DMS79 (cell line): ENCODE measurements around the gene MNX1.

Source experiments
- DNase-seq: peaks from one replicate; lab custom pipeline; 2025; lab: John Stamatoyannopoulos, UW

Gene MNX1

GRCh38 chr7:157010588-157011332 is at the start of gene MNX1:
Gene MNX1 (minus strand): TSS chr7:157010663. CDS start chr7:157010350, 313 bp downstream.
- peak; percentile 58 for DNase-seq

- DNase-seq, result no peak
These were observed 49.1 kb upstream of the MNX1 start for GRCh38 chr7:157059534-157059933.

GRCh38 chr7:157058701-157059100 is 48.2 kb upstream of the MNX1 start:
- DNase-seq, result no peak

- DNase-seq, result peak; percentile 72
These were observed 47.6 kb upstream of the MNX1 start for GRCh38 chr7:157058068-157058467.

GRCh38 chr7:157056957-157057902 is 46.8 kb upstream of the MNX1 start:
- peak; percentile 97 for DNase-seq

GRCh38 chr7:157056246-157056645 is 45.8 kb upstream of the MNX1 start:
- DNase-seq, result no peak

- DNase-seq, result no peak
These were observed 44.5 kb upstream of the MNX1 start for GRCh38 chr7:157054927-157055326.

- DNase-seq, result no peak
These were observed 42.7 kb upstream of the MNX1 start for GRCh38 chr7:157053118-157053517.

- no peak for DNase-seq
These were observed 36.7 kb upstream of the MNX1 start for GRCh38 chr7:157047148-157047547.

GRCh38 chr7:157046681-157047080 is 36.2 kb upstream of the MNX1 start:
- DNase-seq, result no peak

GRCh38 chr7:157044943-157045660 is 34.6 kb upstream of the MNX1 start:
- no peak for DNase-seq

- no peak for DNase-seq
These were observed 33.8 kb upstream of the MNX1 start for GRCh38 chr7:157044147-157044687.

- DNase-seq, result no peak
These were observed 33.3 kb upstream of the MNX1 start for GRCh38 chr7:157043745-157044144.

GRCh38 chr7:157041514-157042277 is 31.2 kb upstream of the MNX1 start:
- DNase-seq, result no peak

GRCh38 chr7:157041004-157041403 is 30.5 kb upstream of the MNX1 start:
- DNase-seq, result no peak

- no peak for DNase-seq
These were observed 27.2 kb upstream of the MNX1 start for GRCh38 chr7:157037635-157038034.

GRCh38 chr7:157037028-157037427 is 26.6 kb upstream of the MNX1 start:
- DNase-seq, result no peak

GRCh38 chr7:157035979-157036378 is 25.5 kb upstream of the MNX1 start:
- no peak for DNase-seq

- no peak for DNase-seq
These were observed 24.8 kb upstream of the MNX1 start for GRCh38 chr7:157035302-157035701.

- DNase-seq, result no peak
These were observed 23.3 kb upstream of the MNX1 start for GRCh38 chr7:157033483-157034473.
